ENCODE data around the gene SRBD1.

SRBD1 gene

DNA sequence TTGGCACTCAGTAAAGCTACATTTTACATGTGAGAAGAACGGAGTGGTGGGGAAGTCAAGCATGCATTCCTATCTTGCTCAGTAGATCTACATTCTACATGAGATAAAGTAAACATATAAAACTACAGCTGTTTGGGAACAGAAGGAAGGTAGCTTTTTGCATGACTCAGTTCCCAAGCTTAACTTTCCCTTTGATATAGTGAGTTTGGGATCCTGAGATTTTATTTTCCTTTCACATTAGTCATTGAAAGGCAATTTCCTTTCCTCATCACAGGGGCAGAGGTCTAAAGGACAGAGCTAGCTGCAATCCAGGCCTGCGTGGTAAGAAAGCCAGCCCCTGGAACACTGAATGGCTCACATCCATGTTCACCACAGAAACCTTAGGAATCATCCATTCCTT lies 257.2 kb downstream of the SRBD1 start:
- DNase-seq = no peak

DNA sequence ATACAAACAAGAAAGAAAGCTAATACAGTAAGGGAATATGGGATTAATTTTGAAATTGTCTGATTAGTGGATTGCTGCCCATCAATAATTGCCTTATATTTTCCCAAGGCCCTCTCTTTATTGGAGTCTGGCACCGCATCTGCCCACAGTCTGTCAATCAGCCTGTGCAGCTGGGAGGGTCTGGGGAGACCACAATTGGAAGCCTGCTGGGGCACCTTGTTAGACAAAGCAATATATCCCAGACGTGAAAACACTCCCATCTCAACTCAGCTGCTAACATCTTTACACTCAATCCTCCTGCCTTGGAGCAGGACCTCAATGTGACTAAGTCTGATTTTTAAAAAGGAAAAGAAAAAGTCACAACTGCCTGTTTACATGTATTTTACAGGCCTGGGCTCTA lies 258.6 kb downstream of the SRBD1 start:
- DNase-seq = no peak

DNA sequence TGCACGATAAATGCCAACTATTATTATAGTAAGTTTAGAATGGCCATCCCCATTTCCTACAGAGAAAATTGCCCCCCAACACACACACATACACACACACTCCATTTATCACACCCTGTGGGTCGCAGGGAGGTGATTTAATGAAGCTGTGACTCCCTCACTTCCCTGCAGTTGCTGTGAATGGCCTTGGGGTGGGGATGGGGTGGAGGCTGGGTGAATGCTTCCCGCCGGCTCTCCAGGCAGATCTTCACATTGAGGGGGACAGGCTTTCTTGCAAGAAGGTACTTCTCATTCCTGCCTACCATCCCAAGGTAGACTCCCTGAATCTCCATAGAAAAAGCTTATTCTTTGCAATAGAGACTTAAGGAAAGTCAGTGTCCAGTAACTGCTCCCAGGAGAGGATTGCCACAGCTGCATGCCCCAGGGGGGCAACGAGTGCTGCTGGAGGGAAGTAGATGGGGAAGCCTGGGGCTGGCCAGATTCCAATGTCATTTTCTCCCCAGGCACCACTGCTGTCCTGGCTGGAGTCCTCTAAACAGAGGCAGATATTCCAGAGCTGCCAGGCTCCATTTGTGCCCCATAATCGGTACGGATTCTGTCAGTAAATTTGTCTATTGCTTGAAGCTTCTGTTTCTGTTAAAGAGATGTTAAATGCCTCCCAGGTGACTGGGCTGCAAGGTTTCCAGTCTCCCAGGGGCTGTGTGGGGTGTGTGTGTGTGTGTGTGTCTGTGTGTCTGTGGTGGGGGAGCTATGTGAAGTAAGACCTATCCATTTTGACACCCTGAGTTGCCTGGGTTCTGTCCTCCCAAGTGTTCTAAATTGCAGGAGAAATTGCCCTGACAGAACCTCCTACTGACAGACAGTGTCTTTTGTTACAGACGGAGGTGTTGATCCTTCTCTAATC lies 265.5 kb downstream of the SRBD1 start:
- DNase-seq = no peak

DNA sequence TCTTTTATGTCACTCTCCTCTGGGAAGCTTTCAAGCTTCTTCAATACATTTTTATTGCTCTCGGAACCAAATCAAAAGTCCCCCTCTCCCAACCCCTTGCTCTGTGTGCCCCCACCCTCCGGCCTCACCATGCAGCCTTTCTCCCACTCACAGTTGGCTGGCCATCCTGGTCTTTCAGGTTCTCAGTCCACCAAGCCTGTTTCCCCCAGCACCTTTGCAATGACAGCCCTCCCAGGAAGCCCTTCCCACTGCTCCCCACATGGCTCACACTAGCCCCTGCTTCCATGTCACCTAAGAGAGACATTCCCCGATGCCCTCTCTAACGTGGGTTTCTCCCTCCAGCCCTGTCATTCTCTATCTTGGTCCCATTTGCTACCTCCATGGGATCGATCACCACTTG lies 266.6 kb downstream of the SRBD1 start:
- DNase-seq = no peak

DNA sequence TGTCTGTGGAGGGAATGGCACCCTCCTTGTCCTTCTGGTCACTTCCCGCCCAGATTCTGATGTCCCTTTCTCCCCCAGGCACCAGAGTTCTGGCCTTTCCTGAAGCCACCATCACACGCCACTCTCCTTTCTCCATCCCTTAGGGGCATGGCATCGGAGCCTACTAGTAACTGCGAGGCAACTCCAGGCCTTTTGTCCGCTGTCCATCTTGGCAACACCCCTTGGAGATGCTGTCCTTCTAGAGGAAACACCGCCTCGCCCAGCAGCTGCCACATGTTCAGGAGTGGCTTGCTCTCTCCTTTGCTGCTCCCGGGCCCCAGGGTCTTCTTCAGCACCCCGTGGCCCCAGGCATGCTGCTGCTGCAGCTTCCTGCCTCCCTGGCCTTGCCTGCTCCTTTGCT lies 267.0 kb downstream of the SRBD1 start:
- DNase-seq = no peak

DNA sequence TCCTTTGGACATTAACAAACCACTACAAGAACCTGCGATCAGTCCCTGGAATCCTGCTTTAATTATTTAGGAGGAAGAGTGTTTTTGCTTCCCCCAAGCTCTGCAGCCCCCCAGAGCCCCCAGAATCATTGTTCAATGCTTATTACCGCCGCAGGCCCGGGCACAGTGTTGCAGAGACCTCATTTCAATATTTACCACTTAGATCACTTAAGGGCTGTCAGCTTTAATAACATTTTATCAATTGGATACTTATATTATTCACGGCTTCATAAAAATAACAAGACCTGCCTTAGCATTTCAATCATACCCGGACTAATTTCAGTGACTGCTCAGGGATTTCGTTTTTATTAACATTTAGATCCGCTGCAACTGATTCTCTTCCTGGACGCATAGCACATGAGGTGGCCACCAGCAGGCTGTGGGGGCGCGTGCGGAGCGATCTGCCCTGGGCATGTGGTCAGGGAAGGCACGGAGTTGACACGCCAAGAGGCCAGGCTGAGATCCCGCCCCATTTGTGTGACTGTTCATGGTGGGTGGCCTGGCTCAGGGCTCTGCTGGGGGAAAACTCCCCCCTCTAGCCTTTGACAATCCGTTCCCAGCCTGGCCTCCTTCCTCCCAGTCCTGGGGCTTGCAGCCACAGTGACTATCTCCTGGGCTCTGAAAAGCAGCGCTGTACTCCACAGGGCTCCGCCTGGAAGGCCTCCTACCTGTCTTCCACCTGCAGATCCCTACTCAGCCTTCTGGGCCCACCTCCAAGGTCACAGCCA lies 267.6 kb downstream of the SRBD1 start:
- no peak for DNase-seq

DNA sequence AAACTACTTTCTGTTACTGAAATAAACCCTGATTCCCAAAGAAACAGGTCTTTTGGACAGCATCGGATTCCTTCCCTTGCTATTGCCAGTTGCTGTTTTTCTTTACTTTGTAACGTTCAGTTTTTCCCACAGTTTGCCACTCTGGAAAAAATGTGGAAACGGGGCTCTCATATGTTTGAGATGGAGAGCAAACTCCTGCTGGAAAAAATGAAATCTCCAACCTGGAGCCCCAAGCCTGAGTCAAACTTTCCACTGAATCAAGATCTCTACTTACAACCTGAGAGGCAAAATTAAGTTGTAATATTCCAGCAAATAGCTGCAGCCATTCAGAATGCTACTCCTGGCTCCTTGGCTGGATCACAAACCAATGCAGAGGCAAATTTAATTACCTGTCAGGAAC lies 270.7 kb downstream of the SRBD1 start:
- DNase-seq = no peak

DNA sequence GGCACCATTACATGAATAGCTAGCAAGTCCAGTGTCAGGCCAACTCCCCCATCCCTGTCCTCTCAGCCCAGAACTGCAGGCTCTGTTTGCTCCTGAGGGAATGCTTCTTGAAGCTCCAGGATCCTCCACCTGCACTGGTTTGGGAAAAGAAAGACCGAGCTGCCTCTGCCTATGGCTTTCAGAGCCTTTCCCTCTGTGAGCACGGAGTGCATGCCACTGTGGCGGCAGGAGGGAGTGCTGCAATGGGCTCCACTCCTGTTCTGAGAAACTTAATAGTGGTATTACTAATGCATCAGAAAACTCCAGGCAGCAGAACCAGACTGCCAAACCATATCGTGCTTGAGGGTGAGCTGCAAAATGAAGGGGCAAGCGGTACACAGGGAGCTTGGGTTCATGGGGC lies 271.8 kb downstream of the SRBD1 start:
- DNase-seq = no peak
